Choroid plexus epithelial cell (primary cell): ENCODE data around the gene RGS14.
"Not testable (repeated sequence)": the region's sequence is repeated elsewhere in the genome, so short reads cannot be mapped to it uniquely, and the experiment has no call there.

Experiments used
- DNase-seq: peaks from one replicate; pipeline ENCODE4 v3.0.0-alpha.2; 2010; ENCODE audit warnings: low read depth
- H3K4me3 ChIP-seq: 2 replicates; pipeline ENCODE4 v1.5.1; 2011; ENCODE audit warnings: low read depth, mild to moderate bottlenecking, control low read depth, low read length, moderate library complexity
- TF ChIP-seq, protein P1 (sequence below): conservative IDR thresholded peaks from 2 replicates; pipeline ENCODE4 v1.5.1; 2011; ENCODE audit warnings: low read depth, mild to moderate bottlenecking, control low read depth, inconsistent platforms, low read length, moderate library complexity

Gene RGS14

DNA sequence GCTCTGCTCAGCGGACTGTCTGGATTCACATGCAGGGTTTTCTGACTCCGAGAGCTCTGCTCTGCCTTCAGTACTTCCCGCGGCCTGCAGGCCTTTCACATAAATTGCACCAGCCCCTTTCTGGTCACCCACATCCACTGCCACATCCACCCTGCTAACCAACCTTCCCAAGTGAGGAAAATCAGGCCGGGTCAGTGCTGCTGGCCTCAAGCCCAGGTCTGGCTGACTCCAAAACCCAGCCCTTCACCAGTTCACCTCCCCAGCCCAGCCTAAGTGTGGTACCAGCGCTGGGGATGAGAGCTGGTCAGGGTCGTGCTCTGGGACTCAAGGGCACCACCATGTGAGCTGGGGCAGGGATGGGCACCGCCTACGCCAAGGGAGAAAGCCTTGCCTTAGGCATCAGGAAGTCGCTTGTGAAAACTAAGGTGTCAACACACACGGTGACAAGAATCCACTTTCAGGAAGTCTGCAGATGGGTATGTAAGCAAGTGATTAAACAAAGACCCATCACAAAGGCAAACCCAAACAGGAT, 18.6 kb upstream of the RGS14 start:
- TF ChIP-seq, protein P1, sequence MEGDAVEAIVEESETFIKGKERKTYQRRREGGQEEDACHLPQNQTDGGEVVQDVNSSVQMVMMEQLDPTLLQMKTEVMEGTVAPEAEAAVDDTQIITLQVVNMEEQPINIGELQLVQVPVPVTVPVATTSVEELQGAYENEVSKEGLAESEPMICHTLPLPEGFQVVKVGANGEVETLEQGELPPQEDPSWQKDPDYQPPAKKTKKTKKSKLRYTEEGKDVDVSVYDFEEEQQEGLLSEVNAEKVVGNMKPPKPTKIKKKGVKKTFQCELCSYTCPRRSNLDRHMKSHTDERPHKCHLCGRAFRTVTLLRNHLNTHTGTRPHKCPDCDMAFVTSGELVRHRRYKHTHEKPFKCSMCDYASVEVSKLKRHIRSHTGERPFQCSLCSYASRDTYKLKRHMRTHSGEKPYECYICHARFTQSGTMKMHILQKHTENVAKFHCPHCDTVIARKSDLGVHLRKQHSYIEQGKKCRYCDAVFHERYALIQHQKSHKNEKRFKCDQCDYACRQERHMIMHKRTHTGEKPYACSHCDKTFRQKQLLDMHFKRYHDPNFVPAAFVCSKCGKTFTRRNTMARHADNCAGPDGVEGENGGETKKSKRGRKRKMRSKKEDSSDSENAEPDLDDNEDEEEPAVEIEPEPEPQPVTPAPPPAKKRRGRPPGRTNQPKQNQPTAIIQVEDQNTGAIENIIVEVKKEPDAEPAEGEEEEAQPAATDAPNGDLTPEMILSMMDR = no peak
- H3K4me3 ChIP-seq = no peak overlapping the region
- no peak for DNase-seq

DNA sequence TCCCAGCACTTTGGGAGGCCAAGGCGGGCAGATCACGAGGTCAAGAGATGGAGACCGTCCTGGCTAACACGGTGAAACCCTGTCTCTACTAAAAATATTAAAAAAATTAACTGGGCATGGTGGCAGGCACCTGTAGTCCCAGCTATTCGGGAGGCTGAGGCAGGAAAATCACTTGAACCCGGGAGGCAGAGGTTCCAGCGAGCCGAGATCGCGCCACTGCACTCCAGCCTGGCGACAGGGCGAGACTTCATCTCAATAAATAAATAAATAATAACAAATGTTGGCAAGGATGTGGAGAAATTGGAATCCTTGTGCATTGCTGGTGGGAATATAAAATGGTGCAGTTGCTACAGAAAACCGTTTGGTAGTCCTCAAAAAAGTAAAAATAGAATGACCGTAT, 14.7 kb upstream of the RGS14 start:
- H3K4me3 ChIP-seq = not testable (repeated sequence)

DNA sequence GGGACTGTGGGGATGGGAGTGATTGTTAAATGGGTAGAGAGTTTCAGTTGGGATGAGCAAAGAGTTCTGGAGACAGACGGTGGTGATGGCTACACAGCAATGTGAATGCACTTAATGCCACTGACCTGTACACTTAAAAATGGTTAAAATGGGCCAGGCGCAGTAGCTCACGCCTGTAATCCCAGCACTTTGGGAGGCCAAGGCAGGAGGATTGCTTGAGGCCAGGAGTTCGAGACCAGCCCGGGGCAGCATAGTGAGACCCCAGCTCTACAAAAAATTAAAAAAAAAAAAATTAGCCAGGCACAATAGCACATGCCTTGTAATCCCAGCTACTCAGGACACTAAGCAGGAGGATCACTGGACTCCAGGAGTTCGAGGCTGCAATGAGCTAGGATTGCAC, 13.9 kb upstream of the RGS14 start:
- H3K4me3 ChIP-seq = no peak overlapping the region
- TF ChIP-seq, protein P1 = no peak
- no peak for DNase-seq

More for the DNA sequence above, 14.7 kb upstream of the RGS14 start:
- not testable (repeated sequence) for DNase-seq

DNA sequence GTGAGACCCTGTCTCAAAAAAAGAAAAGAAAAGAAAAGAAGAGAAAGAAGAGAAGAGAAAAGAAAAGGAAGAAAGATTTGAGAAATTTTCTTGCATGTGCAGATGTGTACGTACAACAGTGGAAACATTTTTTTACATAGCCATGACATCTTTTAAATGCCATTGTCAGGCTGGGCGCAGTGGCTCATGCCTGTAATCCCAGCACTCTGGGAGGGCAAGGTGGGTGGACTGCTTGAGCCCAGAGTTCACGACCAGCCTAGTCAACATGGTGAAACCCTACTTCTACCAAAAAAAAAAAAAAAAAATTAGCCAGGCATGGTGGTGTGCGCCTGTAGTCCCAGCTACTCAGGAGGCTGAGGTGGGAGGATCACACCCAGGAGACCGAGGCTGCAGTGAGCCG, 12.8 kb upstream of the RGS14 start:
- no peak overlapping the region for H3K4me3 ChIP-seq
- TF ChIP-seq, protein P1 = no peak
- DNase-seq = no peak

DNA sequence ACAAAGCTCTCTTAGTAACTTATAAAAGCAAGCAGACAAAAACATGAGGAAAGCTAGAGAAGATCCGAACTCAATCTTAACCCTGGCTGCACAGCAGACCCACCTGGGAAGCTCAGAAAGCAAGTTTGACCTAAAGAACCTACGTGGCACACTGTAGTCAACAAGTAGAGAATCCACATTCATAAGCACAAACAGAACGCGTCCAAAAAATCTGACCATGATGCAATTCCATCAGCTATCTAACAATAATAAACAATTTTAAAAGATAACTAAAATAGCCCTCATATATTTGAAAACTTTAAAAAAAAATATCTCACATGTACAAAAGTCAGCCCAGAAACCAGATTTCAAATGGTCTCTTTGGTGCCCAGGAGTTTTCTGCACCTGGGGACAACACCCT, 10.9 kb upstream of the RGS14 start:
- TF ChIP-seq, protein P1 = no peak
- peak; percentile 42 for DNase-seq
- H3K4me3 ChIP-seq = no peak overlapping the region

DNA sequence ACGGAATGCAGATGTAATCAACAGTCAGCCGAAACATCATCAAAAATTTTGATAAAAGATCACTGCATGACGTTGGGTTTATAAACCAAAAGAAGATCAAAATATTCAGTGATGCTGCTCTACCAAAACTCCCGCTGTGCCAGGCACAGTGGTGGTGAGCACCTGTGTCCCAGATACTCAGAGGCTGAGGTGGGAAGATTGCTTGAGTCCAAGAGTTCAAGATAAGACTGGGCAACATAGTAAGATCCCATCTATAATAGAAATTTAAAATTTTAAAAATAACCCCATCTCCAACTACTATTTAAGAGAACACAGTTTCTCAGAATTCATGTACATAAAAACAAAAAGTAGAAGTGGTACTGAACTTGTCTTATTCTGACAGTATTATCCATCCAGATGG, 10.0 kb upstream of the RGS14 start:
- no peak overlapping the region for H3K4me3 ChIP-seq
- TF ChIP-seq, protein P1 = no peak
- DNase-seq = no peak

DNA sequence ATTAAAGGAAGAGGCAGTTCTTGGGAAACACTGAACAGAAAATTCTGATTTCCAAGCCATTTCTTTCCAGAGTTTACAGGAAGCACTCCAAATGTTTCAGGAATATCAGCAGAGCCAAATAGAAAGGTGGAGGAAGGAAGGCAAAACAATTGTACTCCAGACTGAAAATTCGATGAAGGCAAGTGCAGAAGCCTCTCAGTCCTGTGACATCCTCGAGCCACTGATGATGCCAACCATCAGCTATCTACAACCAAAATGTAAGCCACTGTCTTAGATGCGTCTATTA, 8.4 kb upstream of the RGS14 start:
- H3K4me3 ChIP-seq = no peak overlapping the region
- no peak for DNase-seq
- TF ChIP-seq, protein P1 = no peak

DNA sequence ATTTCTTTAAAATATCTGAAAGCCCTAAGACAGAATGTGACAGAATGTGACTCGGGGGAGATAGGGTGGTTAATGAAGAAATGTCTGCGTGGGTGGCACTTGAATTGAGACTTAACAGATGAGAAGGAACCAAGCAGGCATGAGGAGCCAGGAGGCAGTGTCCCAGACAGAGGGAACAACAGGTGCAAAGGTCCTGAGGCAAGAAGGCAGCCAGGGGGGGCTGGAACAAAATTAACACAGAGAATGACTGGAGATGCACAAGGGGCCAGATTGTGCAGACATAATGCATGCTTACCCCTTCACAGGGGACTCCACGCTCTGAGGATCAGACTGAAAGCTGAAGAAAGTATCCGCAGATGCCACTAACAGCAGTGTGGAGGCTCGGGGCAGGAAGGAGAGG, 8.0 kb upstream of the RGS14 start:
- TF ChIP-seq, protein P1 = no peak
- no peak for DNase-seq
- no peak overlapping the region for H3K4me3 ChIP-seq
